ENCODE measurements around the gene LRRFIP1.

LRRFIP1 gene

DNA sequence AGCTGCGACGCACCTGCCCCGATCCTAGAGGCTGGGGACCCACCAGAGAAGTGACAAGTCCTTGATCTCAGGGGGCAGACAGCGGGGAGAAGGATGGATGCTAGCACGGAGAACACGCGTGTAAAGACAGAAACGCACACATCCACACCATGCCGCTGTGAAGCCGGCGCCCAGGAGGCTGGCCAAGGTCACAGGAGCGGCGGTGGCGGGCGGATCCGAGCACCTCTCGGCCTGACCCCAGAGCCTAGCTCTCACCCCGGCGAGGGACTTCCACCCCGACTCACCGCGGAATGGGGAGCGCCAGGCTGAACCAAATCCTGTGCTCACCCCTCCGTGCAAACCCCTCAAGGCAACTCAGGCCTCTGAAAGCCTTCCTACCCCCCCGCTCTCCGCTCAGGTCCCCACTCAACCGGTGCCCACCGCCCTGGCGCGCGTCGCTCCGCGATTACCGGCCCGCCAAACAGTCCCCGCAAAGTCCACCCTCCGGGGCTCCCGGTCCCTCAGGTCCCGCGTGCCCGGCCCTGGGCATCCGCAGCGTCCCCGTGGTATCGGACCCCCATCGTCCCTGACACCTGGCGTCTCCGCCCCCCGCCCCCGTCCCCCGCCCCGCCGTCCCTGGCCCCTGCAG is 460 bp upstream of the LRRFIP1 start:
- peak overlapping the region; percentile 75; the same call in 1 of the 2 replicates for H3K4me3 ChIP-seq (ENCODE audit: low read length)
- 0 out of 2 replicates have a peak, but pooled peaks cover 10% of the 10 kb centered on the region for H3K4me1 ChIP-seq (ENCODE audit: insufficient read depth, low read length)
- no peak overlapping the region for H3K27ac ChIP-seq (ENCODE audit: low read length)
- H3K36me3 ChIP-seq (ENCODE audit: insufficient read depth, low read depth, low read length): no peaks in the 10 kb centered on the region
- H3K9me3 ChIP-seq (ENCODE audit: insufficient read depth, low read depth, low read length): no peaks in the 10 kb centered on the region
- peaks cover 36% of the 10 kb centered on the region for H3K27me3 ChIP-seq (ENCODE audit: insufficient read depth, low read length)
- peak overlapping the region; percentile 66 for H3K9ac ChIP-seq (ENCODE audit: low read depth, low read length)

DNA sequence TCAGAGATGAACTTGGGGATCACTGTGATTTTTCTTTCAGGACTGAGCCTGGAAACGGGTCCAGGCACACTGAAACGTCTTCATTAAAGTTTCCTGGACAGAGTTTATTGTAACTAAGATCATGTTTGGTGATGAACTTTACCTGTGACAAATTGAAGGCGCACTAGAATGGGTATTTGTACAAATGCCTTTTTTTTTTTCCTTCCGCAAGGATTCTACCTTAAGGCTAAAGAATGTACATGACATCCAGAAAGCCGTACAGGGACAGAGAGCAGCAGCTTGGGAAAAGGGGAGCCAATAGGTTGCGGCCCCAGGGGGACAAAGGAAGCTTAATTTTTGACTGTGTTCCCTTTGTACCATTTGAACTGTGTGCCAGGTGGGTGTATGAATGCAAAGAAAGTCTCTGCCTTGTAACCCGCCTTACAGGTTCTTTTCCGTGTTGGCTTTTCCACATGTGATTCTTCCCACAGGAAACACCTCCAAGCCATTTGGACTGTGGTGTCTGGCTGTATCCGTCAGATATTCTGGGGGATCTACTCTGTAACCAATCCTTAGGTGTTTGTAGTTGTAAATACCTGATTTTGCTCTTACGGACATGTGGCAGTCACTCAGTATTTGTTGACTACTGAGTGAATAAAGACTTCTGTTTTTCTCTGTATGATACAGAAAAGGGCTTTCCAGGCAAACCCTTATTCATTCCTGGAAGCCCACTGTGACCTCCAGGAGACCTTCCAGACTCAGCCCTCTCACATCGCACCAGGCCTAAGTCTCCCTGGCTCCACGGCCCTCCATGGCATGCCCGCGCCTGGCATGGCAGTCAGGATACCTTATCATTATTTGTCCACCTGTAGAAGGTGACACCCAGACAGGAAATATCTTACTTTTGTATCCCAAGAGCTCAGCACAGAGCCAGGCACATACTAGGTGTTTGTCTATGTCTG is 1.1 kb downstream of the LRRFIP1 start:
- H3K9ac ChIP-seq (ENCODE audit: low read depth, low read length): peak overlapping the region; percentile 26; the same call in 1 of the 2 replicates
- H3K4me3 ChIP-seq (ENCODE audit: low read length): peak overlapping the region; percentile 64
- no peak overlapping the region for H3K27ac ChIP-seq (ENCODE audit: low read length)
- peaks cover 36% of the 10 kb centered on the region for H3K27me3 ChIP-seq (ENCODE audit: insufficient read depth, low read length)
- H3K9me3 ChIP-seq (ENCODE audit: insufficient read depth, low read depth, low read length): no peaks in the 10 kb centered on the region
- H3K36me3 ChIP-seq (ENCODE audit: insufficient read depth, low read depth, low read length): no peaks in the 10 kb centered on the region
- H3K4me1 ChIP-seq (ENCODE audit: insufficient read depth, low read length): 0 out of 2 replicates have a peak, but pooled peaks cover 10% of the 10 kb centered on the region

DNA sequence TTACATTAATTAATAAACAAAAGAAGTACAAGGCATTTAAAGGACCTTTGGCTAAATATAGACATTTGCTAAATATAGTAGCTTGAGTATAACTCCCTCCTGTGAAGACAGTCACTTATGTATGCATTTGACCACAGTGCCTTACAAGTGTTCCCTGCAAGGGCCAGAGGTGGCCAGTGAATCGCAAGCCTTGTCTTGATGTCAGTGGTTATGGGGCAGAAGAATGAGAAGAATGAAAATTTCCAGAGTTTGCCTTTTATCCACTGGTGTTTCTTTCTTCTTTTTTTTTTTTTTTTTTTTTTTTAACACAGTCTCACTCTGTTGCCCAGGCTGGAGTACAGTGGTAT is 1.8 kb downstream of the LRRFIP1 start:
- no peak overlapping the region for H3K9ac ChIP-seq (ENCODE audit: low read depth, low read length)
- H3K36me3 ChIP-seq (ENCODE audit: insufficient read depth, low read depth, low read length): no peaks in the 10 kb centered on the region
- H3K27ac ChIP-seq (ENCODE audit: low read length): no peak overlapping the region
- H3K4me3 ChIP-seq (ENCODE audit: low read length): no peak overlapping the region
- H3K4me1 ChIP-seq (ENCODE audit: insufficient read depth, low read length): 0 out of 2 replicates have a peak, but pooled peaks cover 10% of the 10 kb centered on the region
- H3K9me3 ChIP-seq (ENCODE audit: insufficient read depth, low read depth, low read length): no peaks in the 10 kb centered on the region
- H3K27me3 ChIP-seq (ENCODE audit: insufficient read depth, low read length): peaks cover 36% of the 10 kb centered on the region

DNA sequence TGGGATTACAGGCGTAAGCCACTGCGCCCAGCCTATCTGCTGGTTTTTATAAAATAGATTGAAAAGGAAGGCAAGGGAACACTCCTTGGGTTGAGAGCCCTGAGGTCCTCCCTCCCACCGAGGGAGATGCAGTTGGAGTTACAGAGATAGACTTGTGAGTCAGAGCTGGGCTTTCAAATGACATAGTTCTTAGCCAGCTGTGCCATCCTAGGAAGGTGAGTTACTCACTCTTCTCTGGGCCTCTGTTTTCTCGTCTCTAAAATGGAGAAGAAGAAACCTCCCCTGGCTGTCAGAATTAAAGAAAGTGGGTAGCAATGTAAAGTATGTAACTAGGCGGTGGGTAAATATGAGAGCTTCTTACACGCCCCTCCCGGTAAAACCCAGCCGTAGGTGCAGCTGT is 2.4 kb downstream of the LRRFIP1 start:
- no peaks in the 10 kb centered on the region for H3K36me3 ChIP-seq (ENCODE audit: insufficient read depth, low read depth, low read length)
- no peaks in the 10 kb centered on the region for H3K9me3 ChIP-seq (ENCODE audit: insufficient read depth, low read depth, low read length)
- peaks cover 36% of the 10 kb centered on the region for H3K27me3 ChIP-seq (ENCODE audit: insufficient read depth, low read length)
- H3K27ac ChIP-seq (ENCODE audit: low read length): no peak overlapping the region
- 0 out of 2 replicates have a peak, but pooled peaks cover 10% of the 10 kb centered on the region for H3K4me1 ChIP-seq (ENCODE audit: insufficient read depth, low read length)
- no peak overlapping the region for H3K4me3 ChIP-seq (ENCODE audit: low read length)
- H3K9ac ChIP-seq (ENCODE audit: low read depth, low read length): no peak overlapping the region

DNA sequence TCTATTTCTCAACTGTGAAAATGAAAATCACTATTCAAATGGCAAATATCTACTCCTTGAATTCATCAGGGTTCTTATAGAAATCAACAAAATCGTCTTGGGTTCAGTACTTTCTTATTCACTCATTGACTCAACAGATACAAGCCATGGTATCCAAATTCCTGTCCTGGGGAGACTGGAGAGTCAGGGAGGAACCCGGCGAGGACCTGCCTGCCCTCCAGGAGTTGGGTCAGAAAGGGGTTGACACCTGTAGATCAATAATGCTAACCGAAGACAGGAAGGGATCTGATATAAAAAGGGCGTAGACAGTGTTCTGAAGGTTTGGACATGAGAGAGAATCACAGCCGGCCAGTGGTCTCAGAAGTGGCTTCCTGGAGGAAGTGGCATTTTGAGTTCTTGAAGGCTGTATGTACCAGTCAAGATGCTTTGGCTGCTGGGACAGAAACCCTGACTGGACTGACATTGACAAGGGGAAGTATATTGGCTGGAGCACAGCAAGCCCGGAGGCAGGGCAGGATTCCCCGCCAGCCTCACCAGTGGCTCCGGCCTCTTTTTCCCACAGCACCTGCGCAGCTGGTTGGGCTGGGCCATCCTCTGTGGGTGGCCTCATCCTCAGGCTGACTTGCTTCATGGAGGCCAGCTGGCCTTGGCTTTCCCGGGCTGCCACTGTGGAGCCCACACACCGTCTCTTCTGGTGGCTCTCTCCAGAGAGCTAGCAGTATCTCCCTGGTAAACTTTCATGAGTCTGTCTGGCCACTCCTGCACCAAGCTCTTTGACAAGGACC is 3.0 kb downstream of the LRRFIP1 start:
- H3K27me3 ChIP-seq (ENCODE audit: insufficient read depth, low read length): peaks cover 31% of the 10 kb centered on the region
- H3K27ac ChIP-seq (ENCODE audit: low read length): no peak overlapping the region
- no peak overlapping the region for H3K4me3 ChIP-seq (ENCODE audit: low read length)
- 0 out of 2 replicates have a peak, but pooled peaks cover 10% of the 10 kb centered on the region for H3K4me1 ChIP-seq (ENCODE audit: insufficient read depth, low read length)
- H3K36me3 ChIP-seq (ENCODE audit: insufficient read depth, low read depth, low read length): no peaks in the 10 kb centered on the region
- no peaks in the 10 kb centered on the region; the same call in 1 of the 2 replicates for H3K9me3 ChIP-seq (ENCODE audit: insufficient read depth, low read depth, low read length)
- H3K9ac ChIP-seq (ENCODE audit: low read depth, low read length): no peak overlapping the region

DNA sequence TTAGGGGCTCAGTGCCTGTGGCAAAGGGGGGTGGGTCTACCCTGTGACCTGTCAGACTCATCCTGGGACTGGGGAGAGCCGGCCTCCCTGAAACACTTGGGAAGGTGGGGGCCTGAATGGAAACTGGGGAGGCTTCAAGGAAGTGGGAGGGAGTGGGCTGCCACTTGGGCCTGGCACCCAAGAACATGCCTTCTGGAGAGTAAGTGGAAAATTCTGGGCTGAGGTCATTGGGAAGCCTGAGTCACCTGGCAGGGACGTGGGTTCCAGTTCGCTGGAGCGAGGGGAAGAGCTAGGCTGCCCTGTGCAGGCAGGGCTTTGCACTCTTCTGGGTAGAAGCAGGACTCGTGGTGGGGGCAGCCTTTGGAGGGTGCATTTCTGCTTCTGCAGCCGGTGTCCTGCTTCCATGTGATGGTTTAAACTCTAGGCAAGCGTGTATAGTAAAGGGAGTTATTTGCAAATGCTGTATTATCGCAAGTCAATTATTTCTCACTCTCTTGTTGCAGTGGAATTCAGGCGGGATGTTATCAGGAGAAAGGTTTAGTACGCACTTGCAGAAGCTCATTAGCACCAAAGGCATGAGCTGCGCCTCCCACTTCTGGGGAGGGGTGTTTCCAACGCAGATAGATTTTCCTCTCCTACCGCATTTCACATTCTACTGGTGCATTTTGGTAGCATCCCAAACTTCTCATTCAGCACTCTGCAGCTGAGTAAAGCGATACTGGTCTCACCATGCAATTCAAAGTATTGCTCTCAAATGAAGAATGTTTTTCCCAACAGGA is 3.8 kb downstream of the LRRFIP1 start:
- Histone ChIP-seq H3K4me1 (ENCODE audit: insufficient read depth, low read length) (0 out of 2 replicates have a peak, but pooled peaks cover 10% of the 10 kb centered on the region), H3K4me3 (ENCODE audit: low read length) (no peak overlapping the region), H3K9me3 (ENCODE audit: insufficient read depth, low read depth, low read length) (no peaks in the 10 kb centered on the region; the same call in 1 of the 2 replicates), H3K36me3 (ENCODE audit: insufficient read depth, low read depth, low read length) (no peaks in the 10 kb centered on the region), H3K27me3 (ENCODE audit: insufficient read depth, low read length) (peaks cover 23% of the 10 kb centered on the region), H3K9ac (ENCODE audit: low read depth, low read length) (no peak overlapping the region), H3K27ac (ENCODE audit: low read length) (no peak overlapping the region)

DNA sequence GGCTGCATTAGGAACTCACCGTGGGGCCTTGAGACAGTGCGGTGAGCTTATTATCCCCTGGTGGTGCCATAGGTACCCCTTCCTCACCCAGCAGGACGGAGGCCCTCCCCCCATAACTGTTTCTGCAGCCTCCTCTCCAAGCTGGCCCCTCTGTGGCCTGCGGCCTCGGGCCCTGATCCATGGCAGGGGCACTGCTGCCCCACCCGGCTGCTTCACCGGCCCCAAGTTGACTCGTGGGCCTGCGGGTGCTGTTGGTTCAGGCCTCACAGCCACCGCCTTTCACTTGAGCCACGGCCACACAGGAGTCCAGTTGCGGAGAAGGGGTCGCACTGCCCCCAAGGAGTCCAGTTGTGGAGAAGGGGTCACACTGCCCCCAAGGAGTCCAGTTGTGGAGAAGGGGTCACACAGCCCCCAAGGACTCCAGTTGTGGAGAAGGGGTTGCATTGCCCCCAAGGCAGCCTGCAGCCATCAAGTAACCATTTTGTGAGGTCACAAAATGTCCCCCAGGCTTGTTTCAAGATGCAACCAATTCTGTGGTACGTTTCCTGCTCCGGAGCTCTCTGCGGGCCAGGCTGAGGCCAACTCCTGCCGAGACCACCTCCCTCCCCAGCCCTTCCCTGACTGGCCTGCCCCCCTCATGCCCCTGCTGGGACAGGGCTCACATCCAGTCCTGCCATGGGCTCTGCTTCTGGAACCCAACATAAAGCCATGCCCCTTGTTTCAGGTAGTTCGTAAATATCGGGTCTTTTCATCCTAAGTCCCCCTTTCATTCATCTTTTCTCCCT is 4.6 kb downstream of the LRRFIP1 start:
- Histone ChIP-seq H3K9ac (ENCODE audit: low read depth, low read length) (no peak overlapping the region), H3K4me3 (ENCODE audit: low read length) (no peak overlapping the region), H3K27me3 (ENCODE audit: insufficient read depth, low read length) (peaks cover 15% of the 10 kb centered on the region), H3K36me3 (ENCODE audit: insufficient read depth, low read depth, low read length) (no peaks in the 10 kb centered on the region), H3K27ac (ENCODE audit: low read length) (no peak overlapping the region), H3K4me1 (ENCODE audit: insufficient read depth, low read length) (0 out of 2 replicates have a peak, but pooled peaks cover 10% of the 10 kb centered on the region), H3K9me3 (ENCODE audit: insufficient read depth, low read depth, low read length) (no peaks in the 10 kb centered on the region; the same call in 1 of the 2 replicates)

DNA sequence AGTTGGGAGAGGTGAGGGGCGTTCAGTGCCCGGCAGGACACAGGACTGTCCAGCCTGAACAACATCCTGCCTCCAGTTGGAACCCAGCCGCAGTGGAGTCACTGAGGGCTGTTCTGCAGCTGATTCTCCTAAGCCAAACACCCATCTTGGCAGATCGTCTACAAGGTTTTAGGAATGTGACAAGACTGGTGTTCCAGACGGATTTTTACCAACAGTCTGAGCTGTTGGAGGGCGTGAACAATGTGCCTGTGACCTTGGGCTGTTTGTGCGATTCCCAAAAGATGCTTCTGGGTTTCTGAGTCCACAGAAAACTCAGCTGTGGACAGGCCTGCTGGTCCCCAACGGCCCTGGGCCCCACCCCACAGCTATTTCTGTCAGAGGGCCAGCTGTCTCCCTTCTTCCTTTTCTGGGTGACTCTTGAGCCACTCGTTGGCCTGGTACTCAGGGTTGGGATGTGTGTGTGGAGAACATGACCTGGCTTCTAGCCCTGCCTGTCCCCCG is 5.7 kb downstream of the LRRFIP1 start:
- Histone ChIP-seq H3K4me1 (ENCODE audit: insufficient read depth, low read length) (0 out of 2 replicates have a peak, but pooled peaks cover 10% of the 10 kb centered on the region), H3K27me3 (ENCODE audit: insufficient read depth, low read length) (peaks cover 11% of the 10 kb centered on the region), H3K27ac (ENCODE audit: low read length) (no peak overlapping the region), H3K9ac (ENCODE audit: low read depth, low read length) (no peak overlapping the region), H3K9me3 (ENCODE audit: insufficient read depth, low read depth, low read length) (no peaks in the 10 kb centered on the region; the same call in 1 of the 2 replicates), H3K36me3 (ENCODE audit: insufficient read depth, low read depth, low read length) (no peaks in the 10 kb centered on the region), H3K4me3 (ENCODE audit: low read length) (no peak overlapping the region)

DNA sequence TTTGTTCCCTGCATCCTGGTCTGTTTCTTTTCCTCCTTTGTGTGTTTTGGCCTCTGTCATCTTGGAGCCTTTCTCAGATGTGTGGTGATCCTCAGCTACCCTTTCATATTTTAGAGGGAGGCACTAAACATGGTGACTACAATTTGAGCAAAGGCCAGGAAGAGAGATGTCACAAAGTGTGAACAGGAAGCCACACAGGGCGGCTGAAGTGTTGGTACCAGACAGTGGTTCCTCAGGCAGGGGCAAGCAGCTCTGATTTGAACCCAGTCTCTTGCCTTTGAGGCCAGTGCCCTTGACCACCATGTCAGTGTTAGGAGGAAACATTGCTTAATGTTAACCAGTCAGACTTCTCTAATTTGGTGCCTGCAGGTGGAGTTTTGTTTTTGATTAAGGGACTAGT is 9.2 kb downstream of the LRRFIP1 start:
- H3K9ac ChIP-seq (ENCODE audit: low read depth, low read length): no peak overlapping the region
- H3K4me1 ChIP-seq (ENCODE audit: insufficient read depth, low read length): 0 out of 2 replicates have a peak, but pooled peaks cover 2% of the 10 kb centered on the region
- 0 out of 2 replicates have a peak, but pooled peaks cover under 1% of the 10 kb centered on the region for H3K36me3 ChIP-seq (ENCODE audit: insufficient read depth, low read depth, low read length)
- H3K27ac ChIP-seq (ENCODE audit: low read length): no peak overlapping the region
- no peaks in the 10 kb centered on the region for H3K27me3 ChIP-seq (ENCODE audit: insufficient read depth, low read length)
- no peak overlapping the region for H3K4me3 ChIP-seq (ENCODE audit: low read length)
- H3K9me3 ChIP-seq (ENCODE audit: insufficient read depth, low read depth, low read length): no peaks in the 10 kb centered on the region; the same call in 1 of the 2 replicates

Data from iPS-20b (cell line).